HT1080 (cell line): ENCODE measurements around the gene LOXL4. TPM values are rescaled to one million over a fixed set of nuclear protein-coding genes. Genes with fewer than 3 reads are reported as not detected.

Experiments used
- DNase-seq: peaks from one replicate; pipeline ENCODE4 v3.0.0-alpha.2; 2015; ENCODE audit warnings: low read depth
- total RNA-seq: library from RNA; depleted of rRNA; stranded (reverse); fragments of >200 nt; shearing (Covaris generic); gene quantifications from 2 replicates; pipeline ENCODE4 v1.2.3, GENCODE V29; 2014; rRNA removed

LOXL4 gene
- total RNA-seq, 1 experiment from 2014 or later = not detected

GRCh38 chr10:98201760-98202159 is 66.2 kb downstream of the LOXL4 start:
- no peak for DNase-seq

Other genes starting within 250 kb of the LOXL4 start
- gene CRTAC1, start 237.6 kb downstream of the LOXL4 start, total RNA-seq = not detected in 2 replicates
- 12.1 and 14.3 TPM in 2 replicates for gene R3HCC1L, start 133.5 kb downstream of the LOXL4 start, total RNA-seq
- 3.8 and 4.8 TPM in 2 replicates for gene PYROXD2, start 147.0 kb upstream of the LOXL4 start, total RNA-seq
- 20.0 and 30.4 TPM in 2 replicates for gene HPS1, start 178.7 kb upstream of the LOXL4 start, total RNA-seq